A549 (cell line): ENCODE data around the gene PLPPR1.

ENCODE experiments used
- ESRRA ChIP-seq: fragments of 150-350 bp; IDR thresholded peaks from 2 replicates; pipeline ENCODE4 v1.6.1; 2014; ENCODE audit warnings: mild to moderate bottlenecking, low read length, borderline replicate concordance
- MAX ChIP-seq: IDR thresholded peaks from 2 replicates; pipeline ENCODE4 v1.6.1; 2012
- TF ChIP-seq, protein P1 (sequence below): fragments of >200 bp; sonication (Bioruptor Twin); formaldehyde crosslinking; IDR thresholded peaks from 3 replicates; pipeline ENCODE4 v1.5.1; 2016

GRCh38 chr9:101026824-101027223 lies 1.7 kb upstream of the PLPPR1 start:
- TF ChIP-seq, protein P1, sequence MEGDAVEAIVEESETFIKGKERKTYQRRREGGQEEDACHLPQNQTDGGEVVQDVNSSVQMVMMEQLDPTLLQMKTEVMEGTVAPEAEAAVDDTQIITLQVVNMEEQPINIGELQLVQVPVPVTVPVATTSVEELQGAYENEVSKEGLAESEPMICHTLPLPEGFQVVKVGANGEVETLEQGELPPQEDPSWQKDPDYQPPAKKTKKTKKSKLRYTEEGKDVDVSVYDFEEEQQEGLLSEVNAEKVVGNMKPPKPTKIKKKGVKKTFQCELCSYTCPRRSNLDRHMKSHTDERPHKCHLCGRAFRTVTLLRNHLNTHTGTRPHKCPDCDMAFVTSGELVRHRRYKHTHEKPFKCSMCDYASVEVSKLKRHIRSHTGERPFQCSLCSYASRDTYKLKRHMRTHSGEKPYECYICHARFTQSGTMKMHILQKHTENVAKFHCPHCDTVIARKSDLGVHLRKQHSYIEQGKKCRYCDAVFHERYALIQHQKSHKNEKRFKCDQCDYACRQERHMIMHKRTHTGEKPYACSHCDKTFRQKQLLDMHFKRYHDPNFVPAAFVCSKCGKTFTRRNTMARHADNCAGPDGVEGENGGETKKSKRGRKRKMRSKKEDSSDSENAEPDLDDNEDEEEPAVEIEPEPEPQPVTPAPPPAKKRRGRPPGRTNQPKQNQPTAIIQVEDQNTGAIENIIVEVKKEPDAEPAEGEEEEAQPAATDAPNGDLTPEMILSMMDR = no peak
- TF ChIP-seq ESRRA (no peak), MAX (no peak)
